ENCODE measurements around the gene LIPT2.
A peak's percentile ranks its signal among the peaks of the same experiment; 100 is the strongest.

LIPT2 gene

DNA sequence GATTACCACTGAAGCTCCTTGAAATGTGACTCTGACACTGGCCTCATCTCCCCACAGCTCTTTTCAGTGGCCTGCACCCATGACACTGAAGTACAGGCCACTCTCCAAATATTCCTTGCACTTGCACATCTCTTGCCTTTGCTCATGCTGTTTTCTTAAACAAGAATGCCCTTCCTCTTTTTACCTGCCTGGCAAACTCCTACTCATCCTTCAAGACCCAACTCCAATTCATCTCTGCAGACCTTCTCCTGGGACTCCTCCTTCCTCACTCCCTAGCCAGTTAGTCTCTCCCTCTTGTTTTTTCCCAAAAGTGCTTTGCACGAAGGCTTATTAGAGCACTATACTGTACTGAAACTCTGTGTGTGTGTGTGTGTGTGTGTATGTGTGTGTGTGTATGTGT is 28.8 kb downstream of the LIPT2 start:
- no peak for DNase-seq

DNA sequence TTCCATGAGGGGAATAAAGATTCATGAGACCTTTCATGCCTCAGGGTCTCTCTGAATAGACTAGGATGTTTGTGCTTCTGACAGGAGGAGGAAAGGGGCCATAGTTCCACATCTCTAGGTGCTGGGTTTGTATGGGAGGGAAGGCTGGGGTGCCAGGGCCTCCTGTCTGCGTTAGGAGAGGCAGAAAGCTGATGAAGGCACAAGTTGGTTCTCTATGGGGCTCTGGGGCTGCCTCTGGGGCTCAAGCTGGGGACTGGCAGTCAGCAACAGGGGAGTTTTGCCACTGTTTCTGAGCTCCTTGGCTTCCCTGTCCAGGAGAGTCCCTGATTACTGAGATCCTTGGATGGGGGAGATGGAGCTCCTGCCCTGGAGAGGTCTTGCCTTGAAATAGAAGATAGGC is 30.3 kb downstream of the LIPT2 start:
- DNase-seq, result no peak

DNA sequence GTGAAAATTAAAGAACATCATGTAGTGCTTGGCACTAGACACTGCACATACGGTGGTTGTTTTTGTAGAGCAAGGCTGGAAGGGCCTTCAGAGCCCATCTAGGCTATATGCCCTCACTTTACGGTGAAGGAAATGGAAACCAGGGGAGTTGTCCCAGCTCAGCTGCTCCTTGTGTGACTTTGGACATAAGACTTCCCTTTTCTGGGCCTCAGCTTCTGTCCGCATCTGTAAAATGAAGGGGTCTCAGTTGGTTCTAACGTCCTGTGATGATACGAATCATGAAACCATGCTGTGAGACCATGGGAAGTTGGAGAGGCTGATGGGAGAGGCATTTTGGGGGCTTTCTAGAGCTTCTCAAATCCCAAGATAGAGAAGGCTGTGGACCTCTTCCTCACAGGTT is 30.9 kb downstream of the LIPT2 start:
- no peak for DNase-seq

DNA sequence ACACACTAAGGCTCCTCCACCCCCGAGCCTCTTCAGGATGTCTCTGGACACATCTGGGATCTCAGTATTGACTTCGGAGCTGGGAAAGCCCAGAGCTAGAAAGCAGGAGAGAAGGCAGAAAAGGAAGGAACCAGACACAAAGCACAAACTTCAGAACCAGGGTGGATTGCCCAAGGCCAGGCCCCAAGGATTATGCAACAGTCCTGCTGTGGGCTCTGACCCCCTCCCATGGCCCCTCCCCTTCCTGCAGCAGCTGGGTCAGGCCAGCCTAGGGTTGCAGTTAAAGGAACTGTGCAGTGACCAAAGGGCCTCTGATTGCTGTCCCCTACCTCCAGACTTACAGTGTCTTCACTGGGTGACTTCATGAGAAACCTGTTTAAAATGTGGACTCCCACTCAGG is 31.5 kb downstream of the LIPT2 start:
- no peak for DNase-seq

DNA sequence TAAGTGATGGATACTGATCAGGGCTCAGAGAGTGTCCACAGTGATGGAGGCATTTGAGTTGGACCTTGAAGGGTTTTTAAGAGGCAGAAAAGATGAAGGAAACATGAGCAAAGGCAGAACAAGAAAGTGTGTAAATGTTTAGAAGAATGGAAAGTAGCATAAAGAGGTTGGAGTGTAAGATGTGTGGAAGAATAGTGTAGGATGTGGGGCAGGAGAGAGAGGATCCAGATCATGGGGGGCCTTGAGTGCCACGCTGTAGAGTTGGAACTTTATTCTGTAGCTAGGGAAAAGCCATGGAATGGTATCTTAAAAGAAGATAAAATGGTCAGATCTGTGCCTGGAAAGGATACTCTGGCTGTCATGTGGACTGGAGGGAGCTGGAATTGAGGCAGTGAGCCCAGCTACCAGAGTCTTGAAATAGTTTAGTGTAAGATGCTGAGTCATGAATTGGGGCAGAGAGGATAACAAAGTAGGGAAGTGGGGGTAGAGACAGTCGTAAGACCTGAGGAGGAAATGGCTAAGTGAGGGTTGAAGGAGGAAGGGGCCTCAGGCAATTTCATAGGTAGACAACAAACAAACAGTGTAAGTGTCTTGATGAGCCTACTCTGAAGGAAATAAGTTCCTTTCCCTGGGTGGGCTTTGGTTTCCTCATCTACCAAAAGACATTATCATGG is 32.9 kb downstream of the LIPT2 start:
- no peak for DNase-seq

DNA sequence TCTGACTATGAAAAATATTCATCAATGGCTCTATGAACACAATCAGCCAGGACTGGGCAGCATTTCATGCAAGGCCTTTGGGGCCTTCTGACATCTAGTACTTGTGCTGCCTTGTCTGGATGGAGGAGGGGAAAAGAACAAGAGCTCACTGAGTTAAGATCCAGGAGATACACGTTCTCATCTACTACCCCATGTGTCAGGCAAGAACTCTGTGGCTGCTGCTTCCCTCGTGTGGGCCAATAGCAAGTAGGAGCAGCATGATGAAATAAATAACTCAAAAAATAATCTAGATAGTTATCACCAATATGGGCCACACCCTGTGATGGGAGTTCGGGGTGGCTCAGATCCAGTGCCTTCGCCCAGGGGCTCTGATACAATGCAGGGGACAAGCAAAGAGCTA is 33.5 kb downstream of the LIPT2 start:
- DNase-seq, result no peak

DNA sequence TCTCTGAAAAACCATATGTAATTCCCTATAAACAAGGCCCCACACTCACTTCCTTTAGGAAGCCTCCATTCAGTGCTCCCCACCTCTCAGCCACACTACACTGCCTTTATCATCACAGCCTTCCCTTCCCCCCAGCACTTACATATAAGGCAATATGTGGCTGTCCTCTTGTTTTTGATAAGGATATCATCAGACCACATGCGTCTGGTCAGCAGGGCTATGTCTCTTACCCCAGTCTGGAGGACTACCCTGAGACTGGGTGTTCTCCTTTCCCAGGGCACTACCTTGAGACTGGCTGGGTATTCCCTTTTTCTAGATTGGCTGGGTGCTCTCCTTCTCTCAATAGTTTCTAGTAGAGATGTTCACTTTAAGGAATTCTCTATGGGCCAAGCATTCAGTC is 33.9 kb downstream of the LIPT2 start:
- DNase-seq, result no peak

DNA sequence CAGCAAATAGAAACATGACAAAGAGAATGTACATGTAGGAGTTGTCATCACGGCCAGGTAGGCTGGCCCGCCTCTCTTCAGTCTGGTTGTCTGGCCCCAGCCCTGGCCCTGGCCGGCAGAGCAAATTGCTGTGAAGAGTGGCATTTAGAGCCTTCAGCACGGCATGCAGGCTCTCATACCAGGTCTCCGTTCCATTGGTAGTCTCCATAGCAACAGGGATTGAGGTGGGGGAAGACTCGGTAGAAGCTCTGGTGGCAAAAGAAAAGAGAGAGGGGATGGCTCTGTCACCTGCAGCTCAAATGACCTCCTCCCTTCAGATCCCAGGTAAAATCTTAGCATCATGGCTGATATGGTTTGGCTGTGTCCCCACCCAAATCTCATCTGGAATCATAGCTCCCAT is 36.2 kb downstream of the LIPT2 start:
- DNase-seq, result no peak

DNA sequence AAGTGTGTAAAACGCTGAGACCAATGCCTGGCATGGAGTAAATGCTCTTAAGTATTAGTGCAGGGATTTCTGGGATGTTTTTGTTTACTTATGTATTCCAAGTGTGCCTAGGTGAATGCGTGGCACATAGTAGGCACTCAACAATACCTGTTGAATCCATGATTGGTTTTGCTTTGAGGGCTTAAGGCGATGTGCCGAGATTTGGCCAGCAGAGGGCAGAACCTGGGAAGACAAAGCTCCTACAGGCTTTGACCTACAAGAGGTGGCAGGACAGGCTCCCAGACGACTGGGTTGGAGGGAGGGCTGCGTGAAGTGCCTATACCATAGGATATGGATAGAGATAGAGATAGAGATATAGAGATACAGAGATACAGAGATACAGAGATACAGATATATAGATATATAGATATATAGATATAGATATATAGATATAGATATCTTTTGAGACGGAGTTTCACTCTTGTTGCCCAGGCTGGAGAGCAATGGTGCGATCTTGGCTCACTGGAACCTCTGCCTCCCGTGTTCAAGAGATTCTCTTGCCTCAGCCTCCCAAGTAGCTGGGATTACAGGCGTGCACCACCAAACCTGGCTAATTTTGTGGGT is 40.0 kb downstream of the LIPT2 start:
- peak; percentile 32 for DNase-seq

DNA sequence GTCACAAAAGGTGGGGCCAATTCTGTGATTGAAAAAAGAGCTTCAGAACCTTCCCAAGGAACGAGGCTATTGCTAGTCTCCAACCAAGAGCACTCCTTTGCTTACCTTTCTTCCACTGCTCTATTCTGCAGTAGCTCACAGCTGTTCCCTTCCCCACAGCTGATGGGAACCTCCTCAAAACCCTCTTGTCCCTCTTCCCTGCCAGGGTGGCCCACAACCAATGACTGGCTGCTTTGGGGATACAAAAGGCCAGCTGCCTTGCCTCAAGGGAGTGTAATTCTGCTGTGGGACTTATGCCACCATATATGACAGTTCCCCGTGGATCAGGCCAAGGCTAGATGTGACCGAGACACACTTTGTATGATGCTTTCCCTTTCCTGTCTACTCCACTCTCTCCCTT is 41.2 kb downstream of the LIPT2 start:
- DNase-seq, result no peak

DNA sequence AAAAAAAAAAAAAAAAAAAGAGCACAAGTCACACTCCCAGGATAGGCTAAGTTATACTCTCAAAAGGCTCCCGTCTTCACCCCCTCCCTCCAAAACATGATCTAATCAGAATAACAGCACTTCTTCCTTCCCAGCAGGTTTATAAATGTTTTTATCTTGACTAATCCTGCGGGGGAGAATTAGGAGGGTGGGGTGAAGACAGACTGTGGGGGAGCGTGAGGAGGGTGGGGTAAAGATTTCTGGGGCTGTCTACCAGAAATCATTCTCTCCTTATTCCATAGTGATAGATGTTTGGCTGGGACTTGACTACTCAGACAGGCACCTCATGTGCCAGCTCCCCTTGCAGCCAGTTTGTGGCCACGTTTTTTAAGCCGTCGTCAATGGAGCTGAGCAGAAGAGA is 43.2 kb downstream of the LIPT2 start:
- DNase-seq, result no peak

DNA sequence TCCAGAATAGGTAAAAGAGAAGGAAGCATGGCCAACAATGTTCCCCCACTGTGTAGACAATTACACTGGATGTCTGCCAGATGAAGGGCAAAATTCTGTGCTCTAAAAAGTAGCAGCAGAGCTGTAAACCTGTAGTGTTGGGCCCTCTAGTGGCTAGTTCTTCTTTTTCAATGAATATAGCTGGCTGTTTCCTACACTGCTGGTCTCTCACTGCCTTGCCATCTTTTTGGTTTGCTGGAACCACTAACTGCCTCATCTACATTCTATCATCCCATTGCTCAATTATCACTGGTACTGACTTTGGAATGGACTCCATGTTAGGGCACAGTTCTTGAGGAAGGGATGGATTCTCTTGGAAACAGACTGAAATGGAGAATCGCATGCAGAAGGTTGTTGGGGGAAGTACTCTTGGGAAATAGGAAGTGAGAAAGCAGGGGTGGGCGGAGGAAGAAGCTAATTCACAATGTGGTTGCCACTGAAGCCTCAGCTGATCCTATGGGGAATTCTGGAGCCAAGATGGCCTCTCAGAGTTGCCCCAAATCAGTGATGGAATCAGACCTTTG is 44.1 kb downstream of the LIPT2 start:
- DNase-seq, result peak; percentile 95

DNA sequence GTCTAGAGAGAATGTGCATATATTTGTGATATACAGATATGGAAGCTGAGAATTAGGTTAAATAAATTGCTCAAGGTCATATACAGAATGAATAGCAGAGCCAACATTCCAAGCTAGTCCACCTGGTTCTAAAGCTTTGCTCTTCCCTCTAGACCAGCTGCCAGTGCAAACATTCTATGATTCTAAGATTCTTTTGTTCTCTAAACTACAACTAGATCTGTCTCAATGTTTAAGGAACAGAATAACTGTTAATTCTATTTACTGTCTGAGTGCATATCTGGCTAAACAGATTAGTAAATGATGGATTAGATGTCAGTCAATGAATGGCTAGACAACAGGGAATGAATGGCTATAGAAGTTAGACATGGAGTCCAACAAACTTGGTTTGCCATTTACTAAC is 45.8 kb downstream of the LIPT2 start:
- no peak for DNase-seq

DNA sequence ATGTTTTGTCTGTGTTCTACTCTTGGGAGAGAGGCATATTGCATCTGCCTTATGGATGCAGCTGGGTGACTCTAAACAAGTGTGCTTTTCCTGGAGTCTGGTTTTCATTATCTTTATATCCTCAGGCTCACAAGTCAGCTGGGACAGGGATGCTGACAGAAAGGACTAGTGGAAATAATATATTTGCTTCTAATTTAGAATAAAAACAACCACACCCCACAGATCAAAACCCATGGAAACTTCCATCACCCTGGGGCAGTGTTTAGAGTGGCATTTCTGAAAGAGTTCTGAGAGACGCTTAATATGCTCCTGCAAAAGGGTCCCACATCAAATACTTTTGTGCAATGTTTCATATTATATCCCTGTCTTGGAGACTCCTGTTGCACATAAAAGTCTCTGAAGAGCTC is 47.0 kb downstream of the LIPT2 start:
- no peak for DNase-seq

DNA sequence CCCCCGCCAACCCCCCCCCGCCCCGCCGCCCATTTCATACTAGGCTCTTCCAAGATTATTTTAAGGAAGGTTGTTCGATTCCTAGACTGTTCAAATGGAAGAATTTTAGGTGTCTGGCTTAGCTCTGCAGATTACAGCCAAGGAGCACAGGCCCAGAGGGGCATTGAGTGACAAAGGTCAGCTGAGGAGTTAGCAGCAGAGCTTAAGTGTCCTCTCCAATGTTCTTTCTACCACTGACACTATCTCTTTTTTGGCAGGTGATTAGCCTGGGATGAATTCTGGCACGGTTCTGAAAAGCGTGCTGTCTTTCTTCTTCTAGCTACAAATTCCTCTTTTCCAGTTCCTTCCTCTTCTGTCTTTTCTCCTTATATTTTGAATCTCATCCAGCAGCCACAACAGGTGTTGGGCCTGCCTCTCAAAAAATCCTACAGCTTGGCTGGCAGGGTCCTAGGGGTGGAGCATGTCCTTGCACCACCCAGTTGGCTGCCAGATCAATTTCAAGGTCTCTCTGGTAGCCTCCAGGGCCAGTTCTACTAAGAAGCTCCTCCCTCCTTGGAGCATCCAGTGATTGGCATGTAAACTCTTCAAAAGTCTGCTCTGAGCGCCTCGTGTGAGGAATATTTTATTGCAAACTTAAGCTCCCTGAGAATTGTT is 49.2 kb downstream of the LIPT2 start:
- no peak for DNase-seq

DNA sequence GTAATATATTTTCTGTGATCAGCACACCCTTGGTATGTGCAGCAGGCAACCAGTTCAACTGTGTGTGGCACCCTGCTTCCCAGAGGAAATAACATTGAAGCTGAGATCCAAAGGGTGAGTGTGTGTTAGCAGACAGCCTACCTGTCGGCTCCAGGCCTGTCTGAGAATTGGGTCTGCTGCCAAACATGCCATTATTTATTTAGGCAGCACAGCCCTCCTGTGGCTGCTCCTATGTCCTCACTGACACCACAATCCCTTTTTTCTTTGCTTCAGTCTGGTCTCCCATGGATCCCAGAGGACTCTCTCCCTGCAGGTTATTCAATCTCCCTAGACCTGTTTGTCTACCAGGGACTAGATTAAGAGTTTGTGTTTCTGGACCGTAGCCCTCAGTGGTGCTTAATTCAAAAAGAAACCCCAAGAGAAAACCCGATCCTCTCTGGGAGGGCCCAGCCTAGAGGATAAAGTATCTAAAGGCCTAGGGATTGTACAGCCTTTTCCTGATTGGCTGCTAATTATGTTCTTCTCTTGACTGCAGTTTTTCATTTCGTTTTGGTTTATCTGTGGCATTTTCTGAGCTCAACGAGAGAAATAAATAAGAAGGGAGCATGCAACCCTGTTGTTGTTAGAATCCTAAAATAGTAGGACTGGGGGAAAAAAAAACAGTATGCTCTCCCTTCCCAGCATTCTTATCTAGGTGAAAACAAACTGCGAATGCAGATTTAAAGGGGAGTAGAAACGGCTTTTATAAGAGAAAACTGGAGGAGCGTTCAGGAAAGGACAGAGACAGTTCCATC is 50.3 kb downstream of the LIPT2 start:
- peak; percentile 85 for DNase-seq

DNA sequence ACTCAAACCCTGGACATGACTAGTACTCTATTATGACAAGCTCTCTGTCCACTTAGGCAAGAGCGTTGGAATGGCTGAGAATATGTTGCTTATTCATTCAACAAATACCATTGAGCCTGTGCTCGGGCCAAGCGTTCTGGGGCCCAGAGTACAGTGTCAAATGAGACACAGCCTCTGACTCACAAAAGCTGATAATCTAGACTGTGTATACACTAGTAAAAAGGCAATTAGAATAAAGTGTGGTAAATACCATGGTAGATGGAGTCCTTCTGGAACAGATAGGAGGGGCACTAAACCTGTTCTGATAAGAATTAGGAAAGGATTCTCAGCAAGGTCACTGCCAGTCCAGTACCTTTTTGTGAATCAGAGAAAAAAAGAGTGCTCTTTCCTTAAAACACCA is 50.9 kb downstream of the LIPT2 start:
- no peak for DNase-seq

Measured in SHP77 treated with DMSO at 0.1 percent for 48 hours (cell line).